ENCODE results near the gene LMBRD1. TPM values are rescaled to one million over a fixed set of nuclear protein-coding genes. Genes with fewer than 3 reads are reported as not detected.

Gene LMBRD1
- total and polyA plus RNA-seq, 2 of the 4 experiments (the other 2 are of a cell fraction): 3.9 to 8.7 TPM

- no peak overlapping the region for H4K8ac ChIP-seq (ENCODE audit: low read depth in 2 of 2, low read length in 2 of 2)
- H3K4me2 ChIP-seq (ENCODE audit: low read depth, low read length): no peak overlapping the region
- H2BK15ac ChIP-seq (ENCODE audit: low read depth, low read length): no peak overlapping the region
- ChIA-PET CTCF (no interaction called here), POLR2A (ENCODE audit: unreplicated experiment) (no interaction called here)
- no peak overlapping the region for H3K14ac ChIP-seq (replicated peaks; ENCODE audit: low read depth, low read length)
- H2AK9ac ChIP-seq (replicated peaks; ENCODE audit: low read depth, low read length, poor library complexity): no peak overlapping the region
- H4K91ac ChIP-seq (ENCODE audit: insufficient read depth, low read depth, low read length): no peak overlapping the region
- H3K36me3 ChIP-seq (ENCODE audit: control insufficient read depth, insufficient read depth, low read length): 0 out of 2 replicates have a peak, but pooled peaks cover 1% of the 10 kb centered on the region
- TF ChIP-seq POLR2A (IDR thresholded peaks at IDR 0.05; ENCODE audit: low read depth, low read length) (no peak), MAFK (IDR thresholded peaks at IDR 0.05; ENCODE audit: low read depth, low read length) (no peak), ELK1 (IDR thresholded peaks at IDR 0.05; ENCODE audit: borderline replicate concordance, low read depth, low read length) (no peak), CEBPB (IDR thresholded peaks at IDR 0.05; ENCODE audit: low read depth, low read length) (no peak), RCOR1 (IDR thresholded peaks at IDR 0.05; ENCODE audit: insufficient replicate concordance, low read length) (no peak), CTCF (conservative IDR thresholded peaks at IDR 0.05; ENCODE audit: low read depth, low read length) (no peak), FOS (IDR thresholded peaks at IDR 0.05; ENCODE audit: low read depth, low read length) (no peak)
- H3K79me1 ChIP-seq (ENCODE audit: low read depth in 1 of 2, low read length in 2 of 2): no peaks in the 10 kb centered on the region; a peak in 1 of 4 replicates
- no peak overlapping the region for H2AFZ ChIP-seq (replicated peaks; ENCODE audit: low read length, poor library complexity)
- in situ Hi-C loops (cut with MboI; ENCODE audit: low sequenced_read_pairs): no loop called here
- H2BK5ac ChIP-seq (ENCODE audit: low read depth, low read length, poor library complexity, severe bottlenecking): no peak overlapping the region
- no peak overlapping the region for H2BK120ac ChIP-seq (ENCODE audit: low read depth, low read length)
- H3K23ac ChIP-seq (ENCODE audit: low read depth, low read length): no peak overlapping the region
- no peak overlapping the region for H3K9ac ChIP-seq (ENCODE audit: low read depth, low read length)
- H3K56ac ChIP-seq (ENCODE audit: extremely low read depth, insufficient read depth, low read length): no peak overlapping the region
- H3K4ac ChIP-seq (ENCODE audit: low read depth, low read length): no peak overlapping the region
- H3K27ac ChIP-seq (ENCODE audit: insufficient read depth, low read length): no peak overlapping the region
- ATAC-seq (ENCODE audit: low read depth) (no peak), DNase-seq (no peak)
- no peak overlapping the region for H2AK5ac ChIP-seq (ENCODE audit: low read depth, low read length)
- H3K9me1 ChIP-seq (ENCODE audit: insufficient read depth, low read length): no peaks in the 10 kb centered on the region; the same call in 1 of the 2 replicates
- no peak overlapping the region for H2BK20ac ChIP-seq (ENCODE audit: low read depth, low read length)
- no peak overlapping the region for H3K18ac ChIP-seq (ENCODE audit: low read depth, low read length)
- no peak overlapping the region for H3K4me3 ChIP-seq (ENCODE audit: insufficient read depth, low read depth, low read length)
- H4K5ac ChIP-seq (ENCODE audit: low read depth, low read length): no peak overlapping the region
- no CpG with 5 or more reads among the region's 1 CpG for WGBS, 2 experiments (ENCODE audit: extremely low coverage in 2 of 2, insufficient read length in 1 of 2)
- H3K4me1 ChIP-seq (ENCODE audit: control insufficient read depth, insufficient read depth, low read length): no peaks in the 10 kb centered on the region
- intact Hi-C loops (cut with micrococcal nuclease): no loop called here
- no peaks in the 10 kb centered on the region for H3K9me3 ChIP-seq (ENCODE audit: control insufficient read depth, insufficient read depth, low read length)
- H4K20me1 ChIP-seq (ENCODE audit: insufficient read depth, low read length): no peaks in the 10 kb centered on the region
- dilution Hi-C loops (cut with HindIII; ENCODE audit: low sequenced_read_pairs, unreplicated experiment): no loop called here
- no TSS peak for BruUV-seq (replicated peaks)
- no peaks in the 10 kb centered on the region for H3K27me3 ChIP-seq (ENCODE audit: control insufficient read depth, insufficient read depth, low read length)
These were observed 90.1 kb downstream of the LMBRD1 start for GRCh38 chr6:69706724-69707123.
